Measurements from ENCODE around the gene PCDH9.
"Not testable (repeated sequence)": the region's sequence is repeated elsewhere in the genome, so short reads cannot be mapped to it uniquely, and the experiment has no call there.

DNA sequence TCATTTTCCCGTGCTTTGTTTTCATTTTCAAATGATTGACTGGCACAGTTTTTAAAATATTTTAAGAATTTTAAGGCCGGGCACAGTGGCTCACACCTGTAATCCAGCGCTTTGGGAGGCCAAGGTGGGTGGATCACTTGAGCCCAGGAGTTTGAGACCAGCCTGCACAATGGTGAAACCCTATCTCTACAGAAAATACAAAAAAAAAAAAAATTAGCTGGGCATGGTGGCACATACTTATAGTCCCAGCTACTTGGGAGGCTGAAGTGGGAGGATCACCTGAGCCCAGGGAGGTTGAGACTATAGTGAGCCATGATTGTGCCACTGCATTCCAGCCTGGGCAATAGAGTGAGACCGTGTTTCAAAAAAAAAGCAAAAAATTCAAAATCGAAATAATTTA is 133.2 kb downstream of the PCDH9 start:
- not testable (repeated sequence) for TF ChIP-seq CTCF (conservative IDR thresholded peaks at IDR 0.05; ENCODE audit: low read depth, low read length); EZH2 (IDR thresholded peaks at IDR 0.05; ENCODE audit: borderline replicate concordance, low read depth, low read length, poor library complexity, severe bottlenecking)

All from A673 (cell line).